Trophoblast cell (in vitro differentiated cells and primary cell): ENCODE data around the gene GLIPR2.
"Not testable (repeated sequence)": the region's sequence is repeated elsewhere in the genome, so short reads cannot be mapped to it uniquely, and the experiment has no call there.

Experiments used
- DNase-seq, 2 donors: peaks; one replicate each; pipeline ENCODE4 v3.0.0-alpha.2; 2016
- H2AFZ ChIP-seq: 2 replicates; pipeline ENCODE4 v1.6.1; 2013; ENCODE audit warnings: low read length, moderate library complexity, mild to moderate bottlenecking; ENCODE audit not compliant: insufficient read depth, poor library complexity
- H2AK5ac ChIP-seq: 2 replicates; pipeline ENCODE4 v1.6.1; 2013; ENCODE audit warnings: mild to moderate bottlenecking, low read length
- H2BK120ac ChIP-seq: 2 replicates; pipeline ENCODE4 v1.6.1; 2013; ENCODE audit warnings: low read length, mild to moderate bottlenecking, moderate library complexity; ENCODE audit not compliant: insufficient read depth, poor library complexity
- H2BK12ac ChIP-seq: 2 replicates; pipeline ENCODE4 v1.6.1; 2013; ENCODE audit warnings: mild to moderate bottlenecking, low read length, moderate library complexity
- H2BK5ac ChIP-seq: 2 replicates; pipeline ENCODE4 v1.6.1; 2013; ENCODE audit warnings: low read length, low read depth, moderate library complexity, mild to moderate bottlenecking; ENCODE audit not compliant: poor library complexity
- H3K14ac ChIP-seq: 2 replicates; pipeline ENCODE4 v1.6.1; 2013; ENCODE audit warnings: mild to moderate bottlenecking, low read length
- H3K18ac ChIP-seq: 2 replicates; pipeline ENCODE4 v1.6.1; 2013; ENCODE audit warnings: mild to moderate bottlenecking, low read length
- H3K23ac ChIP-seq: 2 replicates; pipeline ENCODE4 v1.6.1; 2013; ENCODE audit warnings: low read length
- H3K27ac ChIP-seq: 2 replicates; pipeline ENCODE4 v1.5.1; 2013; ENCODE audit warnings: low read depth, mild to moderate bottlenecking, inconsistent platforms, low read length, moderate library complexity
- H3K27me3 ChIP-seq: 2 replicates; pipeline ENCODE4 v1.6.1; 2013; ENCODE audit warnings: inconsistent platforms, mild to moderate bottlenecking, low read length, moderate library complexity; ENCODE audit not compliant: insufficient read depth
- H3K36me3 ChIP-seq, 2 experiments: 1 replicate in 1 of 2; 2 replicates in 1 of 2; pipeline ENCODE4 v1.6.1; 2013; ENCODE audit warnings: low read length in 2 of 2, mild to moderate bottlenecking in 2 of 2, moderate library complexity in 1 of 2; ENCODE audit not compliant: insufficient read depth in 2 of 2, control insufficient read depth in 1 of 2
- H3K4ac ChIP-seq: 2 replicates; pipeline ENCODE4 v1.6.1; 2013; ENCODE audit warnings: low read depth, mild to moderate bottlenecking, low read length, moderate library complexity
- H3K4me1 ChIP-seq, 2 experiments: 1 replicate in 1 of 2; 2 replicates in 1 of 2; pipeline ENCODE4 v1.6.1; 2013; ENCODE audit warnings: low read length in 2 of 2, mild to moderate bottlenecking in 2 of 2, moderate library complexity in 1 of 2; ENCODE audit not compliant: insufficient read depth in 2 of 2, control insufficient read depth in 1 of 2
- H3K4me2 ChIP-seq: 2 replicates; pipeline ENCODE4 v1.6.1; 2013; ENCODE audit warnings: inconsistent platforms, mild to moderate bottlenecking, low read length, moderate library complexity
- H3K4me3 ChIP-seq: 2 replicates; pipeline ENCODE4 v1.5.1; 2013; ENCODE audit warnings: mild to moderate bottlenecking, low read depth, low read length, inconsistent platforms
- H3K79me1 ChIP-seq: one replicate; pipeline ENCODE4 v1.6.1; 2013; ENCODE audit warnings: low read length
- H3K79me2 ChIP-seq: 2 replicates; pipeline ENCODE4 v1.6.1; 2013; ENCODE audit warnings: low read length, mild to moderate bottlenecking; ENCODE audit not compliant: control insufficient read depth, insufficient read depth, poor library complexity
- H3K9ac ChIP-seq: 2 replicates; pipeline ENCODE4 v1.6.1; 2013; ENCODE audit warnings: mild to moderate bottlenecking, low read length
- H3K9me3 ChIP-seq: 2 replicates; pipeline ENCODE4 v1.6.1; 2013; ENCODE audit warnings: low read depth, mild to moderate bottlenecking, control low read depth, inconsistent platforms, low read length; ENCODE audit not compliant: insufficient read depth
- H4K12ac ChIP-seq: 2 replicates; pipeline ENCODE4 v1.6.1; 2013; ENCODE audit warnings: low read depth, mild to moderate bottlenecking, low read length, moderate library complexity
- H4K8ac ChIP-seq: 2 replicates; pipeline ENCODE4 v1.6.1; 2013; ENCODE audit warnings: low read depth, mild to moderate bottlenecking, low read length, moderate library complexity
- H4K91ac ChIP-seq: one replicate; pipeline ENCODE4 v1.6.1; 2013; ENCODE audit warnings: low read depth, mild to moderate bottlenecking, low read length, moderate library complexity
- WGBS: extraction: QIAGEN DNeasy Blood & Tissue Kit; methylation state at CpG from one replicate; pipeline ENCODE4 v1.1.7; 2013; ENCODE audit warnings: missing lambda C conversion rate; ENCODE audit not compliant: insufficient read length, insufficient coverage; ENCODE audit errors: extremely low coverage; 5-methylcytosine and 5-hydroxymethylcytosine counted together

Gene GLIPR2

DNA sequence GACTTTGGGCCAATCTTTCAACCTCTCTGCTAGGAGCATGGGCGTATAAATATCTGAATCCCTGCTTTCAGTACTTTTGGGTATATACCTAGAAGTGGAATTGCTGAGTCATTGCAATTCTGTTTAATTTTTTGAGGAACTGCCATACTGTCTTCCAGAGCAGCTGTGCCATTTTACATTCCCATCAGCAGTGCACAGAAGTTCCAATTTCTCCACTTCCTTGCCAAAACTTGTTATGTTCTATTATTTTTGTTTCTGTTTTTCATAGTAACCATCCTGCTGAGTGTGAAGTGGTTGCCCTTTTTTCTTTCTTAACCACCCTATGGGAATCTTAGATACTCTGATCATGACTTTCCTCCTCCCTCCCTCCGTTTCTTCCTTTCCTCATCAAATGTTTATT is 21.6 kb downstream of the GLIPR2 start:
- Histone ChIP-seq H3K27me3 (no peaks in the 10 kb centered on the region), H2BK120ac (no peak overlapping the region), H3K4me2 (no peak overlapping the region), H2BK5ac (no peak overlapping the region), H3K23ac (no peak overlapping the region), H3K79me2 (no peaks in the 10 kb centered on the region), H3K79me1 (peaks cover 7% of the 10 kb centered on the region), H3K4me3 (no peak overlapping the region), H2AFZ (no peak overlapping the region), H3K9ac (no peak overlapping the region), H3K4ac (no peak overlapping the region), H3K18ac (no peak overlapping the region), H3K27ac (no peak overlapping the region), H3K36me3 (peaks cover 2 to 5% of the 10 kb centered on the region in 2 experiments), H3K4me1 (peaks cover 2 to 8% of the 10 kb centered on the region in 2 experiments), H4K91ac (no peak overlapping the region), H4K8ac (no peak overlapping the region), H3K9me3 (peaks cover 2% of the 10 kb centered on the region), H3K14ac (no peak overlapping the region), H2AK5ac (no peak overlapping the region), H2BK12ac (no peak overlapping the region), H4K12ac (no peak overlapping the region)
- no peak for DNase-seq
- no CpG with 5 or more reads among the region's 2 CpGs for WGBS

DNA sequence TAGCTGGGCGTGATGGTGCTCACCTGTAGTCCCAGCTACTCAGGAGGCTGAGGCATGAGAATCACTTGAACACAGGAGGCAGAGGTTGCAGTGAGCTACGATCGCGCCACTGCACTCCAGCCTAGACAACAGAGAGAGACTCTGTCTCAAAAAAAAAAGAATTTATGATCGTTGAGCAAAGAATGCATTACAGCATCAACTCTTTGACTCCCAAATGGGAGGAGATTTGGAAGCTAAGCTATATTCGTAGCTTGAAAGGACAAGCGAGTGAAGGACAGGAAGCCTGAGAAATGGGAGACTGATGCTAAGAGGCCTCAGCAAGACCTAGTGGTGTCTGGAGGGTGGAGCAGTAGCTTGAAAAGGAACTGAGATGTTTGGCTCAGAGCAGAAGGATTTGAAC is 22.4 kb downstream of the GLIPR2 start:
- WGBS = no CpG with 5 or more reads among the region's 7 CpGs
- Histone ChIP-seq H3K23ac (no peak overlapping the region), H3K79me2 (peaks cover 2% of the 10 kb centered on the region), H4K8ac (no peak overlapping the region), H3K14ac (no peak overlapping the region), H3K27me3 (no peaks in the 10 kb centered on the region), H3K18ac (no peak overlapping the region), H3K9ac (no peak overlapping the region), H2BK5ac (no peak overlapping the region), H4K91ac (no peak overlapping the region), H2BK12ac (no peak overlapping the region), H3K27ac (no peak overlapping the region), H2AFZ (no peak overlapping the region), H3K4me2 (no peak overlapping the region), H2BK120ac (no peak overlapping the region), H3K9me3 (peaks cover 2% of the 10 kb centered on the region), H3K4me3 (no peak overlapping the region), H3K4me1 (peaks cover 7 to 16% of the 10 kb centered on the region in 2 experiments), H3K4ac (no peak overlapping the region), H4K12ac (no peak overlapping the region), H3K36me3 (peaks cover 2% of the 10 kb centered on the region in 2 experiments), H2AK5ac (no peak overlapping the region), H3K79me1 (peaks cover 14% of the 10 kb centered on the region)
- no peak for DNase-seq

DNA sequence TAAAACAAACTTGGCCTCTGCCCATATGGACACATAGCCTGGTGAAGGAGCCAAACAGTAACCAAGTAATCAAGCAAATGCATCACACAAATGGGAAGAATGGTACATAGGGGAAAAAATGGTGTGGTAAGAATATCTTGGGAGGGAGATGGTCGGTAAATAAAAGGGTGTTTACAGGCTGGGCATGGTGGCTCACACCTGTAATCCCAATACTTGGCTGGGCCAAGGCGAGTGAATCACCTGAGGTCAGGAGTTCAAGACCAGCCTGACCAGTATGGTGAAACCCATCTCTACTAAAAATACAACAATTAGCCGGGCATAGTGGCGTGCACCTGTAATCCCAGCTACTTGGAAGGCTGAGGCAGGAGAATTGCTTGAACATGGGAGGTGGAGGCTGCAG is 23.0 kb downstream of the GLIPR2 start:
- not testable (repeated sequence) for H4K91ac ChIP-seq, H2BK120ac ChIP-seq, H2BK5ac ChIP-seq, H4K8ac ChIP-seq, H2AFZ ChIP-seq, H4K12ac ChIP-seq, H3K23ac ChIP-seq, H3K9me3 ChIP-seq, H3K9ac ChIP-seq, H3K27ac ChIP-seq, H3K4me3 ChIP-seq, H2AK5ac ChIP-seq, H3K4me2 ChIP-seq, H3K36me3 ChIP-seq, H2BK12ac ChIP-seq, H3K79me2 ChIP-seq, H3K18ac ChIP-seq, H3K14ac ChIP-seq, H3K27me3 ChIP-seq, H3K4ac ChIP-seq
- H3K79me1 ChIP-seq = peaks cover 14% of the 10 kb centered on the region
- WGBS = 100% methylated on average over 1 of the region's 4 CpGs
- DNase-seq = peak in 1 of 2 donors; percentile 23
- H3K4me1 ChIP-seq = peaks cover 7 to 16% of the 10 kb centered on the region in 2 experiments

DNA sequence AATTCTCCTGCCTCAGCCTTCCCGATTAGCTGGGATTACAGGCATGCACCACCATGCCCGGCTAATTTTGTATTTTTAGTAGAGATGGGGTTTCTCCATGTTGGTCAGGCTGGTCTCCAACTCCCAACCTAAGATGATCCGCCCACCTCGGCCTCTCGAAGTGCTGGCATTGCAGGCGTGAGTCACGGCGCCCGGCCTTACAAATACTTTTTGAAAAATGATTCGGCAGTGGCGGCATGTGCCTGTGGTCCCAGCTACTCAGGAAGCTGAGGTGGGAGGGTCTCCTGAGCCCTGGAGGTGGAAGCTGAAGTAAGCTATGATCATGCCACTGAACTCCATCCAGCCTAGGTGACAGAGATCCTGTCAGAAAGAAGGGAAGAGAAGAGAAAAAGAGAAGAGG is 23.6 kb downstream of the GLIPR2 start:
- not testable (repeated sequence) for H3K4me3 ChIP-seq, H3K9ac ChIP-seq, H4K12ac ChIP-seq, H3K4ac ChIP-seq, H3K9me3 ChIP-seq, H2BK12ac ChIP-seq, H3K79me2 ChIP-seq, DNase-seq, H3K18ac ChIP-seq, H3K27me3 ChIP-seq, H4K91ac ChIP-seq, H2AFZ ChIP-seq, H3K36me3 ChIP-seq, H3K14ac ChIP-seq, H4K8ac ChIP-seq, H2BK120ac ChIP-seq, H3K23ac ChIP-seq, H3K4me2 ChIP-seq, H3K27ac ChIP-seq, H2AK5ac ChIP-seq, H2BK5ac ChIP-seq
- peaks cover 7 to 17% of the 10 kb centered on the region in 2 experiments for H3K4me1 ChIP-seq
- peaks cover 14% of the 10 kb centered on the region for H3K79me1 ChIP-seq
- no CpG with 5 or more reads among the region's 11 CpGs for WGBS
